ENCODE results near the gene NPPB.

The NPPB gene

DNA sequence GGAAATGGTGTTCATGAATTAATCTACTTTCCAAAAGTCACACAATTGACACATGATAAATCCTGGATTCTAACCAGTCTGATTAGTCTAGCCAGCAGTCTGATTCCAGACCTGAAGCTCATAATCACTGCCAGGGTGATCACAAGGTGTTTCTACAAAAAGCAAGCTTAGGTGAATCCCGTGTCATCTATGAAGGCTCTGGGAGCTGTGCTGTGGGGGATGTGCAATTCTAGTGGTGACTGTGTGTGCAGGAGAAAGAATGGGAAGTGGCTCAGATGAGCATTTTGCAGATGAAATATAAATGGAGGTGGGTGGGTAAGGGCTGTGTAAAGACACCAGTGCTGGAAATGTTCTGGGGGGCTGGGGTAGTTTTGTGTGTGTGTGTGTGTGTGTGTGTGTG lies 1.8 kb upstream of the NPPB start:
- TF ChIP-seq, protein P1, sequence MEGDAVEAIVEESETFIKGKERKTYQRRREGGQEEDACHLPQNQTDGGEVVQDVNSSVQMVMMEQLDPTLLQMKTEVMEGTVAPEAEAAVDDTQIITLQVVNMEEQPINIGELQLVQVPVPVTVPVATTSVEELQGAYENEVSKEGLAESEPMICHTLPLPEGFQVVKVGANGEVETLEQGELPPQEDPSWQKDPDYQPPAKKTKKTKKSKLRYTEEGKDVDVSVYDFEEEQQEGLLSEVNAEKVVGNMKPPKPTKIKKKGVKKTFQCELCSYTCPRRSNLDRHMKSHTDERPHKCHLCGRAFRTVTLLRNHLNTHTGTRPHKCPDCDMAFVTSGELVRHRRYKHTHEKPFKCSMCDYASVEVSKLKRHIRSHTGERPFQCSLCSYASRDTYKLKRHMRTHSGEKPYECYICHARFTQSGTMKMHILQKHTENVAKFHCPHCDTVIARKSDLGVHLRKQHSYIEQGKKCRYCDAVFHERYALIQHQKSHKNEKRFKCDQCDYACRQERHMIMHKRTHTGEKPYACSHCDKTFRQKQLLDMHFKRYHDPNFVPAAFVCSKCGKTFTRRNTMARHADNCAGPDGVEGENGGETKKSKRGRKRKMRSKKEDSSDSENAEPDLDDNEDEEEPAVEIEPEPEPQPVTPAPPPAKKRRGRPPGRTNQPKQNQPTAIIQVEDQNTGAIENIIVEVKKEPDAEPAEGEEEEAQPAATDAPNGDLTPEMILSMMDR (IDR thresholded peaks at IDR 0.05; ENCODE audit: low read depth, low read length) = no peak
- no peak for DNase-seq (ENCODE audit: extremely low read depth, low read depth)

DNA sequence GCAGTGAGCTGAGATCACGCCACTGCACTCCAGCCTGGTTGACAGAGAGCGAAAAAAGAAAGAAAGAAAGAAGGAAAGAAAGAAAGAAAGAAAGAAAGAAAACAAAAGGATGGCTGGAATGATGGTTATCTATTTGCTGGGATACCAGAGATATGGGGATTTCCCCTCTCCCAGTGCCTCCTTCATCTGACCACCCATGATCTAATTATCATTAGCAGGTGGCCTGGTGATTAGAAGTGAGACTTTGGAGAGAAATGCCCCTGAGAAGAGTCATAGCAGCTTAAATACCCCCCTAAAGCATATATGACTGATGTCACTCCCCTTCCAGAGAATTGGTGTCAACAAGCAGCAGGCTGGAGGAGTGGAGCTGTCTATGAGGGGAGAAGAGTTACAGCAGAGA lies 1.3 kb upstream of the NPPB start:
- TF ChIP-seq, protein P1 (IDR thresholded peaks at IDR 0.05; ENCODE audit: low read depth, low read length) = no peak

DNA sequence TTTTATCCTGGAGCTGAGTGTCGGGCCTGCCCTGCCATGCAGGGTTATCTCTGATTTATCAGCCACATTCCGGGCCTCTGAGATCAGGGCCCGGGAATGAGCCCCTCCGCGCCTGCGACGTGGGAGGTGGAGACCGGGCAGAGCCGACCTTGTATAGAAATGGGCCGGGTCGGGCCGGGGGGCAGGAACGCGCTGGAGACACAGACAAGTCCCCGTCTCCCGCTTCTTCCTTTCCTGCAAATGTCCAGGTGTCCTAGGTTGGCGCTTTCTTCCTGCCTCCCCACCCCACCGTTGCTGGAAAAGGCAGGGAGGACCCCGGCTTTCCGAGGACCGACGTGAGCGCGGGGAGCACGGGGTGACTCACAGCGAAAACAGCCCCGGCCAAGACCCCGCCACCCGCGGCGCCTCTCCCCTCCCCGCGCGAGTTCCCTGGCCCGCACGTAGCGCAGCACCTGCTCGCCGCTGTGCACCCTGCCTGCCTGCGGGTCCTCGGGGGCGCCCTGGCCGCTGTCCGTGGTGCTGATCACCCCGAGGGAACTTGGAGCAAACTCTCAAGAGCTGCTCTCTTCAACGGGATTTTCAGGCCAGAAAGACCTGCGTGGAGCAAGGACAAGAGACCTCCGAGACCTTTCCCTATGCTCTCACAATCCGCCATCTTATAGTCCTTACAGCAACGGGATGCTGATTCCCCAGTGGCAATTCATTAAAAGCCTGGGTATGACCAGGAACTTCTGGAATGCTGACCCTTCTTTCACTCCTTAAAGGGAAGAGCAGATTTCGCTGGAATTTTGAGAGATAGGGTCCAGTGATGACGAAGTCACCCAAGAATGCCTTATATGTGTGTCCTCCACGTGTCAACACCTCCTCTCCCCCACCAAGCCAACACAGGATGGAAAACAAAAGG lies 475 bp upstream of the NPPB start:
- DNase-seq (ENCODE audit: extremely low read depth, low read depth) = no peak
- TF ChIP-seq, protein P1 (IDR thresholded peaks at IDR 0.05; ENCODE audit: low read depth, low read length) = peak; percentile 16

More for the DNA sequence above, 1.3 kb upstream of the NPPB start:
- no peak for DNase-seq (ENCODE audit: extremely low read depth, low read depth)

DNA sequence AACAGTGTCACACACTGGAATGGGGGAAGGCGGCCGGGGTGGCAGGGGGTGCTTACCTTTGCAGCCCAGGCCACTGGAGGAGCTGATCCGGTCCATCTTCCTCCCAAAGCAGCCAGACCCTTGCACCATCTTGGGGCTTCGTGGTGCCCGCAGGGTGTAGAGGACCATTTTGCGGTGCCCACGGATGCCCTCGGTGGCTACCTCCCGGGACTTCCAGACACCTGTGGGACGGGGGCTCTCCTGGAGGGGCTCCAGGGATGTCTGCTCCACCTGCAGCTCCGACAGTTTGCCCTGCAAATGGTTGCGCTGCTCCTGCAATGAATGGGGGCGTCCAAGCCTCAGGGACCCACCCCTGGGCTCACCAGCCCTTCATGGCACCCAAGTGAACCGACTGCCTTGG lies 587 bp downstream of the NPPB start:
- DNase-seq (ENCODE audit: extremely low read depth, low read depth) = no peak

DNA sequence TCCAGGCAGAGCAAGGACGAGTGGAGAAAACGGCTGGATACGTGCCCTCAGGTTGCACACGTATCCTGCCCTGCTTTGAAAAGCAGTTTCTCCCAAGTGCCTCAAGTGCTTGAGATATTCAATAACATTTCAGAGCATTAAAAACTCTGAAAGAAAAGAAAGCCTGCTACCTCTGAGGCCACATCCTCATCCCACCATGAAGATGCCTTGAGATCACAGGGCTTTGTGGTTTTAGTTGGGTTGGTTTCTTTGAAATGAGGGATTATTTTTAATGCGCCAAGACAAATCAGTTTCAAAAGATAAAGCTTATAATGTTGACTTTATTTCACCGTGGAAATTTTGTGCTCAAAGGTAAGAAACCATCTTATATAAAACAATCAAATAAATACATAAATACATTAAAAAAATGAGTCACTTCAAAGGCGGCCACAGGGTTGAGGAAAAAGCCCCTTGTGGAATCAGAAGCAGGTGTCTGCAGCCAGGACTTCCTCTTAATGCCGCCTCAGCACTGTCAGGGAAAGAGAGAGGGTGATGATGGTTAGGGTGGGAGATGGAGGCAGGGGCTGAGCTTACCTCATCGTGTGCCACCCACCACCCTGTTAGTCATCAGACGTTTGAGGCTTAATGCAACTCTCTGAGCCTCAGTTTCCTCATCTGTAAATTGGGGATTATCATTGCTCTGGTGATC lies 1.4 kb downstream of the NPPB start:
- TF ChIP-seq, protein P1 (IDR thresholded peaks at IDR 0.05; ENCODE audit: low read depth, low read length) = no peak
- no peak for DNase-seq (ENCODE audit: extremely low read depth, low read depth)

More for the DNA sequence above, 587 bp downstream of the NPPB start:
- TF ChIP-seq, protein P1 (IDR thresholded peaks at IDR 0.05; ENCODE audit: low read depth, low read length) = no peak

DNA sequence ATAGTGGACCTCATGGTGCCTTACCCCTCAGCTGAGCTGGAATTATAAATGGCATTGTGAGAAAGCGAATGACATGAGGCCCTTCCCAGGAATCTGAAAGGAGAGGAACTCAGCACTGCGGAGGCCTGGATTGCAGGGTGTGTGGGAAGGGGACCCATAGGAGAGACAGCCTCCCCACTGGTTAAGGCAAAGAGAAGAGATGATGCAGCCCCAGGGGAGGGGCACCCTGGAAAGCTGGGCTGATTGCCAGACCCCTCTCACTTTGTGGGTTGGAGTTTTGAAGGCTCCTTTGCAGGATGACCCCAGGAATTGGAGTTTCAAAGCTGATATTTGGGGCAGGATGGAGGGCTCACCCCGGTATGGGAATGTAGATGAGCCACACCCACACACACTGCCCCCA lies 2.0 kb downstream of the NPPB start:
- TF ChIP-seq, protein P1 (IDR thresholded peaks at IDR 0.05; ENCODE audit: low read depth, low read length) = no peak
- no peak for DNase-seq (ENCODE audit: extremely low read depth, low read depth)

DNA sequence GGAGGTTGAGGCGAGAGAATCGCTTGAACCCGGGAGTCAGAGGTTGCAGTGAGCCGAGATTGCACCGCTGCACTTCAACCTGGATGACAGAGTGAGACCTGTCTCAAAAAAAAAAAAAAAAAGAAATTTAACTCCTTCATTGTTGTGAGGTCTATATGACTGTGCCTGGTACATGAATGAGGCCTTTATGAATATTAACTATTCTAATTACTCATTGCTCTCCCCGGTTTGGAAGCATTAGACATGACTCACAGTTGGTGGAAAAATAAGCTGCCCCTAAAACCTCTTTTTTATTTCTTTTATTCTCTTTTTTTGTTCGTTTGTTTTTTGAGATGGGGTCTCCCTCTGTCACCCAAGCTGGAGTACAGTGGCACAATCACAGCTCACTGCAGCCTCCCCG lies 3.3 kb downstream of the NPPB start:
- DNase-seq (ENCODE audit: extremely low read depth, low read depth) = no peak
- TF ChIP-seq, protein P1 (IDR thresholded peaks at IDR 0.05; ENCODE audit: low read depth, low read length) = no peak

Measured in AG09319 (cell line).